Lung (tissue), 12 donors: ENCODE measurements around the gene KCNMA1. TPM values are rescaled to one million over a fixed set of nuclear protein-coding genes. Genes with fewer than 3 reads are reported as not detected.
A peak's percentile ranks its signal among the peaks of the same experiment; 100 is the strongest.

Experiments used
- ATAC-seq: fragments of 200-7000 bp; cut with Tn5 transposase; one replicate; pipeline ENCODE4 v1.9.1; 2020; ENCODE audit warnings: moderate number of reproducible peaks; ENCODE audit not compliant: insufficient read depth, low FRiP score
- DNase-seq, 3 donors: peaks; one replicate each; pipeline ENCODE4 v3.0.0-alpha.2; 2013 to 2017
- H3K27ac ChIP-seq, 2 donors: one replicate each; pipeline ENCODE4 v1.5.1; 2013; ENCODE audit warnings: mild to moderate bottlenecking in 2 of 2, moderate library complexity in 2 of 2, control low read depth in 1 of 2, inconsistent platforms in 1 of 2, low read depth in 1 of 2, low read length in 1 of 2
- H3K27me3 ChIP-seq, 3 donors: one replicate each; pipeline ENCODE4 v1.5.1; 2013; ENCODE audit warnings: low read length in 2 of 3; ENCODE audit not compliant: control insufficient read depth in 3 of 3, insufficient read depth in 3 of 3
- H3K36me3 ChIP-seq, 4 donors: one replicate each; pipeline ENCODE4 v1.5.1; 2013; ENCODE audit warnings: low read length in 4 of 4, mild to moderate bottlenecking in 1 of 4, moderate library complexity in 1 of 4; ENCODE audit not compliant: control insufficient read depth in 4 of 4, insufficient read depth in 4 of 4
- H3K4me1 ChIP-seq, 5 donors: one replicate each; pipeline ENCODE4 v1.5.1; 2013; ENCODE audit warnings: low read length in 5 of 5, mild to moderate bottlenecking in 2 of 5, moderate library complexity in 1 of 5; ENCODE audit not compliant: control insufficient read depth in 5 of 5, insufficient read depth in 5 of 5
- H3K4me3 ChIP-seq: one replicate; pipeline ENCODE4 v1.5.1; 2013; ENCODE audit warnings: mild to moderate bottlenecking, control low read depth, moderate library complexity
- H3K9ac ChIP-seq, 2 donors: one replicate each; pipeline ENCODE4 v1.5.1; 2013; ENCODE audit warnings: low read length in 2 of 2, control low read depth in 1 of 2; ENCODE audit not compliant: insufficient read depth in 1 of 2
- H3K9me3 ChIP-seq, 4 donors: one replicate each; pipeline ENCODE4 v1.5.1; 2013; ENCODE audit warnings: low read length in 3 of 4, mild to moderate bottlenecking in 1 of 4, moderate library complexity in 1 of 4; ENCODE audit not compliant: control insufficient read depth in 4 of 4, insufficient read depth in 3 of 4
- WGBS, 2 donors: extraction: QIAGEN DNeasy Blood & Tissue Kit; methylation state at CpG; one replicate each; pipeline ENCODE4 v1.1.7; 2013; 5-methylcytosine and 5-hydroxymethylcytosine counted together
- polyA plus RNA-seq, 2 donors: library from polyadenylated mRNA; stranded (reverse); fragments of 200-250 nt; gene quantifications; one replicate each; pipeline ENCODE4 v1.2.1, GENCODE V29; 2013
- total RNA-seq, 2 donors: library from RNA; depleted of rRNA in 1 of 2; stranded (reverse); fragments of >200 nt in 1 of 2; gene quantifications; one replicate each; pipeline ENCODE4 v1.2.1, GENCODE V29; 2014 to 2021
- TF ChIP-seq, protein P1 (sequence below): IDR thresholded peaks from 2 replicates; pipeline ENCODE4 v1.5.1; 2012; ENCODE audit warnings: mild to moderate bottlenecking; ENCODE audit errors: control extremely low read depth, extremely low read depth
- donor health status: control.
- donor health status: control.
- donor health status: Bipolar disorder and iron deficiency.
- donor health status: healthy.
- donor health status: DM: yes; HTN: yes; CAD: no.

KCNMA1 gene
- total and polyA plus RNA-seq, 4 donors, result 3.8 to 13.0 (median 5.5) TPM

DNA sequence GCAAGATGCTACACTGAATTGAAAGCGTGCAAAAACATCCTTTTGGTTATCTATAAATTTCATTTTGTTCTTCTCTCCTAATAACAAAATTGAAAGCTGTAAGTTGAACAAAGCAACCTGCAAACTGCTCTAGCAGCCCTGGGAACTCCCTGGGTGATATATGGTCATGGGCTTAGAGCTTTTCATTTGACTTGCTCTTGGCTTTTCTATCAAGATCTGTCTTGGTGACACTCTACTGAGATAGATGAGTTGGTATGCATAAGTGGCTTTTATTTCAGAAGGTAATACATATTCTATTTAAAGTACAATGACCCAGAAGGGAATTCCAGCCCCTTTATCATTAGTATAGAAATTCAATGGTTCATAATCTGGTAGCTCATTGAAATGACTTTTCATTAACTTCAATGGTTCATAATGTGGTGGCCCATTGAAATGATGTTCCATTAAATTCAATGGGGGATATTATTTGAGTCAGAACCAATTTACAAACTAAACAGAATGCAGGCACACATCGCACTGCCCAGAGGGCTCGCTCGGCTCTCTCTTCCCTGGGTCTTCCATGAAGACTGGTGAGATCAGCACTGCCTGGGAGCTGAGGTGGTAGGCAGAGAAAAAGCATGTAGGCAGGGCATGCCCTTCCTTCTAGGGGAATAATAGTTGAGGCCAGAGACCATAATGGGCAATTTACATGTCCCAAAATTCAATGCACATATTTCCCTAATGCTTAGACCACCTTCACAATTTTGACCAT, 10.1 kb upstream of the KCNMA1 start:
- H3K27ac ChIP-seq, result no peak overlapping the region
- H3K36me3 ChIP-seq, result no peaks in the 10 kb centered on the region
- H3K9me3 ChIP-seq, result no peaks in the 10 kb centered on the region
- ATAC-seq (no peak), DNase-seq (no peak)
- TF ChIP-seq, protein P1, sequence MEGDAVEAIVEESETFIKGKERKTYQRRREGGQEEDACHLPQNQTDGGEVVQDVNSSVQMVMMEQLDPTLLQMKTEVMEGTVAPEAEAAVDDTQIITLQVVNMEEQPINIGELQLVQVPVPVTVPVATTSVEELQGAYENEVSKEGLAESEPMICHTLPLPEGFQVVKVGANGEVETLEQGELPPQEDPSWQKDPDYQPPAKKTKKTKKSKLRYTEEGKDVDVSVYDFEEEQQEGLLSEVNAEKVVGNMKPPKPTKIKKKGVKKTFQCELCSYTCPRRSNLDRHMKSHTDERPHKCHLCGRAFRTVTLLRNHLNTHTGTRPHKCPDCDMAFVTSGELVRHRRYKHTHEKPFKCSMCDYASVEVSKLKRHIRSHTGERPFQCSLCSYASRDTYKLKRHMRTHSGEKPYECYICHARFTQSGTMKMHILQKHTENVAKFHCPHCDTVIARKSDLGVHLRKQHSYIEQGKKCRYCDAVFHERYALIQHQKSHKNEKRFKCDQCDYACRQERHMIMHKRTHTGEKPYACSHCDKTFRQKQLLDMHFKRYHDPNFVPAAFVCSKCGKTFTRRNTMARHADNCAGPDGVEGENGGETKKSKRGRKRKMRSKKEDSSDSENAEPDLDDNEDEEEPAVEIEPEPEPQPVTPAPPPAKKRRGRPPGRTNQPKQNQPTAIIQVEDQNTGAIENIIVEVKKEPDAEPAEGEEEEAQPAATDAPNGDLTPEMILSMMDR, result no peak
- H3K27me3 ChIP-seq, result peaks cover 3 to 10% (median 9%) of the 10 kb centered on the region in 3 donors
- H3K9ac ChIP-seq, result no peak overlapping the region
- no peaks in the 10 kb centered on the region for H3K4me1 ChIP-seq
- WGBS, 2 donors, result 90 to 95% methylated on average over 4 of the region's 4 CpGs
- no peak overlapping the region for H3K4me3 ChIP-seq

DNA sequence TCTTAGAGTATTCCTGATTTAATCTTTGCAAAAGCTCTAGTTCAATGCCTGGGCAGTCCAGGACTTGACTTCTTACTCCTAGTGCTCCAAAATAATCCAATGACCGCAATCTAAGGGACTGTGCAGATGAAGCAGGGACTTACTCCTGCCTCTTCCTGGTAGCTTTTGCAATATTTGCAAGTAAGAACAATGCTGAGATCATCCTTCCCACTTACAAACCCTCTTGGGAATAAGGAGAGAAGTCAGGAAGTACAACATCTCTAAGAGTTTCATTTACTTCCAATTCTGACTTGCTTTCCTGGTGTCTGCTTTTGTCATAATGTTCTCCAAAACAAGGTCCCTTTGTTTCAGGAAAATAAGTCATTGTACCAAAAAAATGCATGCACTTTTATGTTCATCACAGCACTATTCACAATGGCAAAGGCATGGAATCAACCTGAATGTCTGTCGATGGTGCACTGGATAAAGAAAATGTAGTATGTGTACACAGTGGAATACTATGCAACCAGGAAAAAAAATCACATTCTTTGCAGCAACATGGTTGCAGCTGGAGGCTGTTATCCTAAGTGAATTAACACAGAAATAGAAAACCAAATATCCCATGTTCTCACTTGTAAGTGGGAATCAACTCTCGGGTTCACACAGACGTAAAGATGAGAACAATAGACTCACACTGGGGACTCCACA, 7.1 kb upstream of the KCNMA1 start:
- WGBS, 2 donors, result 93 to 97% methylated on average over 4 of the region's 4 CpGs
- TF ChIP-seq, protein P1, result no peak
- H3K4me1 ChIP-seq, result no peaks in the 10 kb centered on the region
- no peak for DNase-seq
- ATAC-seq, result no peak
- H3K36me3 ChIP-seq, result no peaks in the 10 kb centered on the region
- no peaks in the 10 kb centered on the region for H3K9me3 ChIP-seq
- H3K9ac ChIP-seq, result no peak overlapping the region
- peaks cover 7 to 31% (median 26%) of the 10 kb centered on the region in 3 donors for H3K27me3 ChIP-seq
- no peak overlapping the region for H3K27ac ChIP-seq
- no peak overlapping the region for H3K4me3 ChIP-seq

DNA sequence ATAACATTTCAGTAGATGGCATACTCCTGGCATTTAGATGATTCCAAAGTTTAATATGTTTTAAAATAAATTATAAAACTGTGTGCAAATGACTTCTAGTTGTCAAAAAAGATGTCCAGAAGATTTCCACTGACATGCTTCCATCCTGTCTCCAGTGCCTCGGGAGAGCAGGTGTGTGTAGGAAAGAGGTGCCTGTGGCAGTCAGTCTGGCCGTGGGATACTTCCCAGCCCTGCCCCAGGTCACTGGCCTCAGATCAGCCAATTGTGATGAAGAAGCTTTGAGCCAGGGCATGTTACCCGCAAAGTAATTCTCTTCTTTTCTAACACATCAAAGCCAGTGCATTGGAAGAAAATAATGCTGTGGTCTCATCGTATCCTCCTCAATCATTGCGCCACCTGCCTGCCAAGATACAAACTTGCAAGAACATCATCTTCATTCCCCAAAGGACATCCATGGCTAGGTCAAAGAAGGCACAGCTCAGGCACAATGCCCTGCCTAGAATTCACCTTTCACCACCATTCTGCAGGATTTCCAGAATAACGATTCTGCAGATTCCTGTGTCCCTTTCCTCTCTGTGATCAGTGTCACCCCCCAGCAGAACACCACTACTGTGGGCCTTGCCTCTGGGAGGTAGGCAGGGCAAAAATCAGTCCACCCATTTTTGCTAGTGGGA, 6.3 kb upstream of the KCNMA1 start:
- H3K4me1 ChIP-seq, result no peaks in the 10 kb centered on the region
- 31 to 32% methylated on average over 6 of the region's 6 CpGs for WGBS, 2 donors
- no peak overlapping the region for H3K9ac ChIP-seq
- no peak overlapping the region for H3K4me3 ChIP-seq
- H3K36me3 ChIP-seq, result no peaks in the 10 kb centered on the region
- H3K9me3 ChIP-seq, result no peaks in the 10 kb centered on the region
- H3K27me3 ChIP-seq, result peaks cover 7 to 39% (median 34%) of the 10 kb centered on the region in 3 donors
- ATAC-seq, result no peak
- no peak overlapping the region for H3K27ac ChIP-seq
- DNase-seq, result peak; percentile 24 to 56 (median 47)
- TF ChIP-seq, protein P1, result peak; percentile 24
